Fibroblast of skin of abdomen (primary cell): ENCODE data around the gene FRA10AC1. TPM values are rescaled to one million over a fixed set of nuclear protein-coding genes. Genes with fewer than 3 reads are reported as not detected.

Source experiments
- DNase-seq: peaks from one replicate; pipeline ENCODE4 v3.0.0-alpha.2; 2013
- polyA plus RNA-seq, 2 experiments: library from polyadenylated mRNA; unstranded; fragments of 120-200 nt; gene quantifications; one replicate each; pipeline ENCODE4 v1.2.1, GENCODE V29; 2013; ENCODE audit not compliant: insufficient read length in 2 of 2

FRA10AC1 gene, protein sequence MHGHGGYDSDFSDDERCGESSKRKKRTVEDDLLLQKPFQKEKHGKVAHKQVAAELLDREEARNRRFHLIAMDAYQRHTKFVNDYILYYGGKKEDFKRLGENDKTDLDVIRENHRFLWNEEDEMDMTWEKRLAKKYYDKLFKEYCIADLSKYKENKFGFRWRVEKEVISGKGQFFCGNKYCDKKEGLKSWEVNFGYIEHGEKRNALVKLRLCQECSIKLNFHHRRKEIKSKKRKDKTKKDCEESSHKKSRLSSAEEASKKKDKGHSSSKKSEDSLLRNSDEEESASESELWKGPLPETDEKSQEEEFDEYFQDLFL
- 25.4 TPM for polyA plus RNA-seq (2013, experiment 1 of 2; ENCODE audit: insufficient read length)
- polyA plus RNA-seq (2013, experiment 2 of 2; ENCODE audit: insufficient read length), result 28.3 TPM

DNA sequence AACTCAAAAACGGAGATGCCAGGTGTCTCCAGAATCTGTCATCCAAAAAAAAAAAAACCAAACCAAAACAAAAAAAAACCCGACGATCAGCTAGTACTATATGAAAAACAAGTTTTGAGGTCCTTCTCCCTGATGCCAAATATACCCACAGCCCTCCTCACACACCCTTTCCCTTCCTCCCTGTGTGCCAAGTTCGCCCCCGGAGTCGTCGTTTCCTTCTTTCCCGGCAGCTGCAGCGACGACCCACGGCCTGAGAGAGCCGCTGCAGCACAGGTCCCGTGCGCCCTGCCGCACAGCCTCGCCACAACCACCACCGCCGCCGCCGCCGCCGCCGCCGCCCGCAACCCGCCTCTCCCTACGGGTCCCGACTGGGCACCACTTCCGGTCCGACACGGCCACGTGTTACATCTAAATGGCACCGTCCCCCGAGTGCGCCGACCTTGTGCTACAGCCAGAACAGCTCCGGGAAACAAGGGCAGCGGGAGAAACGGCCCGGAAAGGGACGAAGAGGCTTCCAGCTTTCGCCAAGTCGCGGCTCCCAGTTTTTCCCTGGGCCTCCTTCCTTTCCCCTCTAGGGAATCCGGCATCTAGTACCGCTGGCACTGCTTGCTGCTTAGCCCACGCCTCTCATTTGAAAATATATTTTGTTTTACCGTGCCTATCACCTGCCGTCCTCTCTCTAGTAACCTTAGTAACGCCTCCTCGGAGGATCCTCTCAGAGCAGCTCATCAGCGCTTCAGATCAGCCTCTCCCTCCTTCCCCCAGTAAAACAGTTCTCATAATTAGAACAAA lies at the start of gene FRA10AC1:
Gene FRA10AC1 (minus strand): TSS at position 383 of the 792 bp plus-strand sequence. CDS start 2,486 bp downstream, outside the sequence.
- DNase-seq, result peak; percentile 92

DNA sequence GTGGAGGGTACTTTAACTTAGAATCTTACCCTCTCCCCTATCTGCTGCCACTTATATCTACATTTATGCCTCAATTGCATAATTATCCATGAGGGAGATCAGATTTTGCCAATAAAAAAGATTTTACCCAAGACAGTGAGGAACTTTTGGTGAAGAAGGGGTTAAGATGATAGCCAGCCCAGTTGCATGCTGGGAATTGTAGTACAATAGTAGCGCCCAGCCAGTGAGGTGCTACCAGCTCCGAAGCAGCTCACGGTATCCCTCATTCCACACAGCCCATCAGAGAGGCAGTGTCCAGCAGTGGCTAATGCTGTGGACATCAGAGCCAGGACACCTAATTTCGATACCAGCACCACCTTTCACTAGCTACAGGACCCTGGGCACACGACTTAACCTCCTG lies 49.4 kb upstream of the FRA10AC1 start:
- DNase-seq, result no peak

DNA sequence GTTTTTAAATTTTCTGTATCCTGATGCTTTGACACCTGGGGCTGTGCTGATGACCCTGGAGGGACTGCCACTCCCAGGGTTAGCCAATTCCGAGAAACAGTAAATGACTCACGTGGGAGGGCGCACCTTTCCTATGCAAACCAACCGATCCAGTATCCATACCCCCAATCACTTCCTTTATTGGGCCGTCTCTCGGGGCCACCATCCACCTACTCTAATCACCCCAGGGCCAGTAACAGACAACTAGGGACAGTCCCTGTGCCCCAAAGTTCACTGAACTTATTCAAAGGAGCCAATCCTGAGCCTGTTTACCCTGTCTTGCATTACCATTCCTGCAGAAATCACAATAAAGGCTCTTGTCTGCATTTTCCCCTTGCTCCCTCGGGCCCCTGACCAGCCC lies 48.7 kb upstream of the FRA10AC1 start:
- no peak for DNase-seq

DNA sequence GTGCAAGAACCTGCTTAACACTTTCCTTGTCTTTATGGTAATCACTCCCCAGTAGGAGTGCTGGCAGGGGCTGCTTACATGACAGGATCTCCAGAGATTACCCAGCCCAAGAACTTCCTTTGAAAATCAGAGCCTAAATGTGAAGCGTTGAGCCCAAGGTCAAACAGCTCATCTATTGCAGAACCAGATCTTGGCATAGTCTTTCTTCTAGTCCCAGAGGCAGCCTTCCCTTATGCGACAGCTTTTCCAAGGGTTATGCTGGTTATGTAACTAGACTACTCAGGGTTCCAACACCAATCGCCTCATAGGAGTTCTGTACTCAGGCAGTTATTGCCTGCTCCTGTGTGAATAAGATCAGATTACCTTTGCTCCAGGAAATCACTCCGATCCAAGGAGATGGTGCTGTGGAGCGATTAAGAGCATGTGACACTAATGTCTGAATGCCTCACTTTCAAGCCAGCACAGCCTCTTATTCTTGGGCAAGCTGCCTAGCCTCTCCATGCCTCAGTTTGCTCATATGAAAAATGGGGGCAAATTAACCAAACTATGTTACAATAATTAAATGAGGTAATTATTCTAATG lies 46.9 kb upstream of the FRA10AC1 start:
- DNase-seq, result no peak

DNA sequence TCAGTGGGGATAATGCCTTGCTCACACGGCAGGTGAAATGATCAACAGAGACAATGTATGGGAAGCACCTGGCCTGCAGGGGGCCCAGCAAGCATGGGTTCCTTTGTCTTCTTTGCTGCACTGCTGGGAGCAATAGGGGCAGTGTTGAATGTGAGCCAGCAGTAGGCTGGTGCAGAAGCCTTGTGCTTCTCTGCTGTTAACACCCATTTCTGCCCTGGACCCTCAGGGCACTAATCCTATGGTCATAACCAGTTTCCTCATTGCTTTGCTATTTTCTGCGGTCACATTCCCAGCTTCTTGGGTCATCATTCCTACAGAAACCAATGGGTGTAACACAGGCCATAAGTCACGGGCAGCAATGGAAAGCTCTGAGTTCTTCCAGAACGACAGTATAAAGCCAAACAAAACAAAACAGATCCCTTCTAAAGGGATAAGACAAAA lies 44.5 kb upstream of the FRA10AC1 start:
- DNase-seq, result peak; percentile 88

DNA sequence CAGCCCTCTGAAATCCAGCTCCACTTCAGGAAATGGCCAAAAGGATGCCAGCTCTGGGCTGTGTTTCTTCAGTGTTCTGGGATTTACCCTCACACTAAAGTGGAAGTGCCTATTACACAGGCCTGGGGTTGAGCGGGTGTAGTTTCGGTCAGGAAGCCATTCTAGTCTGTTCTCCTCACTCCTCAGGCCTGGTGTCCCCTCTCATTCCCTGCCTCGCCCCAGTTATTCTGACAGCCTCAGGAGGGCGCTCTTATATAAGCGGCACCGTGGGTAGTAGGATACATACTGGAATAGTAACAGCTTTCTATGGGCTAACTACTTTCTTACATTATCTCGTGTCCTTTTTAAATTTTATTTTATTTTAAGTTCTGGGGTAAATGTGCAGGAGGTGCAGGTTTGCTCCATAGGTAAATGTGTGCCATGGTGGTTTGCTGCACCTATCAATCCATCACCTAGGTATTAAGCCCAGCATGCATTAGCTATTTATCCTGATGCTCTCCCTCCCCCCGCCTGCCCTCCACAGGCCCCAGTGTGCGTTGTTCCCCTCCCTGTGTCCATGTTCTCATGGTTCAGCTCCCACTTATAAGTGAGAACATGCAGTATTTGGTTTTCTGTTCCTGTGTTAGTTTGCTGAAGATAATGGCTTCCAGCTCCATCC lies 43.1 kb upstream of the FRA10AC1 start:
- peak; percentile 8 for DNase-seq

DNA sequence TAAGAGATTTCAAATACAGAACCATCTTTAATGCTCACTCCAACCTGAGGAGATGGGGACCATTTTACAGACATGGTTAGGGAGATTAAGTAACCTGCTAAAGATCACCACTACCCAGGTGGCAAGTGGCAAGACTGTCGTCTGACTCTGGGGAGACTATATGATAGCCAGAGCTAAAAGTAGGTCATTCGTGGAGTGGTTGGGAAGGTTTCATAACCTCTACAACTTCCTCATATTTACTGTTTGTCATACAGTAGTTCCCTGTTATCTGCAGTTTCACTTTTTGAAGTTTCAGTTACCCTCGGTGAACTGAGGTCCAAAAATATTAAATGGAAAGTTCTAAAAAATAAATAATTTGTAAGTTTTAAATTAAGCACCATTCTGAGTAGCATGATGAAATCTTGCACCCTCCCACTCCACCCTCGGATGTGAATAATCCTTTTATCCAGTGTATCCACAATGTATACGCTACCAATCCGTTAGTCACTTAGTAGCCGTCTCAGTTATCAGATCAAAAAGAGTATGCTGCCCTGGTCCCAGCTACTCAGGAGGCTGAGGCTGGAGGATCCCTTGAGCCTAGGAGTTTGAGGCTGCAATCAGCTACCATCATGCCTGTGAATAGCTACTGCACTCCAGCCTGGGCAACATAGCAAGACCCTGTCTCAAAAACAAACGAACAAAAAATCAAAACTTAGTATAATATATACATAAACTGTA lies 40.4 kb upstream of the FRA10AC1 start:
- DNase-seq, result no peak

DNA sequence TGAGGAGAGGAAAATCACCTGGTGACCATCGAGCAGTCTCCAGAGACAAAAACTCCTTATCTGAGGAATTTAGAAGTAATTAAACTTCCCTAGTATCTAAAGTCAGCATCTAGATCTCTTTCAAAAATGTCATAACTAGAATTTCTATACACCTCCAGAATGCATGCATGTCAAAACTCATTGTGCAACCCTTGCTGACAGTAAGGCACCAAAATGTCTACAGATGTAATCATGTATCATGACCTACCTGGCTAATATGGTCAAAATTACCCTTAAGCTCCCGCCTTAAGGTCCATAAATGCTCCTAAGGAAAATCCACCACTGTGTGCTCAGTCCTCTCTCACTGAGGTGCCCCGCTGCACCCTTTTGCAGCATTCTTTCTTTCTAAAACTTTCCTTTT lies 39.0 kb upstream of the FRA10AC1 start:
- DNase-seq, result no peak

DNA sequence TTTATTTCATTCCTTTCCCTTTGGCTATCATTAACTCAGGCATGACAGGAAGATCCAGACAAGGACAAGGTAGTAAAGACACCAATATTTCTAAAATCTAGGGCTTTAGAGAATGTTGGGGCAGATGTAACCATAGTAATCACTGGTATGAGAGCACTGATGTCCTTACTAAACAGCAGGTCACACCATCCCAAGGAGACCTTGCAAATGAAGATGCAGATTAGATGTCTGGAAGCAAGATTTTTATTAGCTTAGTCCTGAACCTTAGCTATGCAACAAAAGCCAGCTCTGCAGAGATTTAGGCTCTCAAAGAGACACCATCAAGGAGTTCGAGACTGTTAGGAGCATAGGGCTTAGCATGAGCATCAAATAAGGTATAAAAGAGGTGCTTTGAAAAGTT lies 23.6 kb upstream of the FRA10AC1 start:
- DNase-seq, result no peak

DNA sequence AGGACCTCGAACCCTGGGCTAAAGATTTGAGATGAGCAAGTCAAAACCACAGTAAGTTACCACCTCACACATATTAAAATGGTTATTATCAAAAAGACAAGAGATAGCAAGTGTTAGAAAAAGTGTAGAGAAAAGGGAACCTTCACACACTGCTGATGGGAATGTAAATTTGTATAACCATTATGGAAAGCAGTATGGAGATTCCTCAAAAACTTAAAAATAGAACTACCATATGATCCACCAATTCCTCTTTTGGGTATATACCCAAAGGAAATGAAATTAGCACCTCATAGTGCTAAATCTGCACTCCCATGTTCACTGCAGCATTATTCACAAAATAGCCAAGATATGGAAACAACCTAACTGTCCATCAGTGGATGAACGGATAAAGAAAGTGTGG lies 20.8 kb upstream of the FRA10AC1 start:
- no peak for DNase-seq

DNA sequence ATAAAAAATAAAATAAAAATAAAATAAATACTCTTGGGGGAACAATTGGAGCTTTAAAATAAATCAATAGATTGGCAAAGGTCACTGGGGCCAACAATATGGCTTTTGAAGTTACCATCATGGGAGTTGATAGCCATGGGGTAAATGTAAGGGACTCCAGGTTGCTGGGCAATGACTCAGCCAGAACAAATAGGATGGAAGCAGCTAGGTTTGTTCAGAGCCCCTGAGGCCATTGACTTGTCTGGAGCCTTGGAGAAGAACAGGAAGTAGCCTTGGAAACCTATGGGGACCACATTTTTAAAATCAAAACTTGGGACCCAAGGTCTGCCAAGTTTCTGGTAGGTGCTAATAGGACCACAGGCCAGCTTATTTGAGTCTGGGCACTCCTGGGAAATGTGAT lies 20.2 kb upstream of the FRA10AC1 start:
- DNase-seq, result no peak

DNA sequence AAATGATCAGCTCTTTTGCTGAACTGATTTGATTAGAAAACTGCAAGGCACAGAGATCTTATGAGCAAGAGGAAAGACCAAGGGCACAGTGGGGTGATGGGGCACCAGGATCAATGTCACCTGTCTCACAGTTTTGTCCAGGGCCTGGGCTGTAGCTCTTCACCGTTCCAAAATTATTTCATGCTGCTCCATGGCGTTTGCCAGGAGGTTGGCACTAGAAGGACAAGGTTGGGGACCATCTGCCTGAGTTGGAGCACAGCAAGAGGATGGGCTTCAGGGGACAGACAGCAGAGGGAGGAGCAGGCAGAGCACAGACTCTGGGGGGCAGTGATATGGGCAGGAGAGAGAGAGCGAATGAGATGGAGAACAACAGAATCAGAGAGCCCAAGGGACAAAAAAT lies 17.5 kb upstream of the FRA10AC1 start:
- DNase-seq, result no peak

DNA sequence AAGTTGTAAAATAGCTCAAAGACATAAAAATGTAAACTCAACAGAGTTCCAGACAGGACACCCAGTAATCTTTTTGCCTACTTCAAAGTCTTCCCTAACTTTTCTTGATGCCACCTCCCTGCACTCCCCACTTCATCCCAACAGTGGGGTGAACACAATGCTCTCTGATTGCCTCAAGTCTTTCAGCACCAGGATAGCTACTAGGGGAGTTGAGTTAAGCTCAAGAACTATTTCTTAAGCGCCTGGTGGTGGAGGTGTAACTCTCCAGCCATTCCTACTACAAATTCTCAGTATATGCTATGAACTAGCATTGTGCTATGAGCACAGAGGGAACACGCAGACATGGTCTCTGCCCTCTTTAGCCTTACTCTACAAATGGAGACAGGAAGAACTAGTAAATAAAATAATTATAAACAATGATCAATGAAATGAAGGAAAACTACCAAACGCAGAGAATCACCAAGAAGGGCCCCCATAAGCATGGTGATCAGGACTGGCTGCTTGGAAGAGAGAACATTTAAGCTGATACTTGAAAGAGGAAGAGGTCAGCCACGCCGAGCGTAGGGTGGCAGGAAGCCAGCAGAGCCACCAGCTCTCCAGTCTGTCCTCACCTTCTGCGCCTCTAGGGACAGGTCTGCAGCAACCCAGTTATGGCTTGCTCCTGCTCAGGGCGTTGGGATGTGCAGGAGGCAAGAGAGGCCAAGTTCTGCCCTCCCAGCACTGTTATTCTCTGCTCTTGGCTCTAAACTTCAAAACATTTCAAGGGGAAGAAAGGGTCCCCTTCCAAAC lies 16.7 kb upstream of the FRA10AC1 start:
- no peak for DNase-seq

DNA sequence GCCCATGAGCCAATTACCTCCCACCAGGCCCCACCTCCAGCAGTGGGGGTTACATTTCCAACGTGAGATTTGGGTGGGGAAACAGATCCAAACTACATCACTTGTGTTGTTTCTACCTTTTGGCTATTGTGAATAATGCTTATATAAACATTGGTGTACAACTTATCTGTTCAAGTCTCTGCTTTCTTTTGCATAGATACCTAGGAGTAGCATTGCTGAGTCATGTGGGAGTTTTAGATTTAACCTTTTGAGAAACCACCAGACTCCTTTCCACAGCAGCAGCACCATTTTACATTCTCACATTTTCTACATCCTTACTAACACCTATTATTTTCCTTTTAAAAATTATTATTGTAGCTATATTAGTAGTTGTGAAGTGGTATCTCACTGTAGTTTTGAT lies 14.4 kb upstream of the FRA10AC1 start:
- DNase-seq, result no peak

DNA sequence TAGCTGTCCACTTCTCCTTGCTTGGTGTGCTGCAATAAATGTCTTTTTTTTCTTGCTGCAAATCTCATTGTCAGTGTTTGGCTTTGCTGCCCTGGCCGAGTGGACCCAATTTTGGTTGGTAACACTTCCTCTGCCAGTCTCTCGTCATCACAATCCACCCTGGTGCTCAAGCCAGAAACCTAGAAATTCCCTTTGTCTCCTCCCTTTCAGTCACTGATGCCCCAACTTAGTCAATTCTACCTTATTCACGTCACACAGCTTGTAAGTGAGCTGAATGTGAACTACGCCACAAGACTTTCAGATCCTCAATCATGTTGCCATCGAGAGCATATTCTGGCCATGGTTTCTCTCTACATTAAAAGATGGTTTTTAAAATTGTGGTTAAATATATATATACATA lies 13.0 kb upstream of the FRA10AC1 start:
- DNase-seq, result no peak

DNA sequence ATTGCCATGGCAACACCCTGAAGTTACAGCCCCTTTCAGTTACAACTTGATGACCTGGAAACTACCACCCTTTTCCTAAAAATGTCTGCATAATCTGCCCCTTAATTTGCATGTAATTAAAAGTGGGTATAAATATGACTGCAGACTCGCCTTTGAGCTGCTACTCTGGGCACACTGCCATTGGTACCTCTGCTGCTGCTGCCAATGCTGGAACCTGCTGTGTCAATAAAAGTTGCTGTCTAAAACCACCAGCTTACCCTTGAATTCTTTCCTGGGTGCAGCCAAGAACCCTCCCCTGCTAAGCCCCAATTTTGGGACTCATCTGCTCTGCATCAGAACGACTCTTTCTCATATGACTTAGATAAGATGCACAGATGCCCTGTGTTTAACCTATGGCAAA lies 10.2 kb upstream of the FRA10AC1 start:
- DNase-seq, result no peak

DNA sequence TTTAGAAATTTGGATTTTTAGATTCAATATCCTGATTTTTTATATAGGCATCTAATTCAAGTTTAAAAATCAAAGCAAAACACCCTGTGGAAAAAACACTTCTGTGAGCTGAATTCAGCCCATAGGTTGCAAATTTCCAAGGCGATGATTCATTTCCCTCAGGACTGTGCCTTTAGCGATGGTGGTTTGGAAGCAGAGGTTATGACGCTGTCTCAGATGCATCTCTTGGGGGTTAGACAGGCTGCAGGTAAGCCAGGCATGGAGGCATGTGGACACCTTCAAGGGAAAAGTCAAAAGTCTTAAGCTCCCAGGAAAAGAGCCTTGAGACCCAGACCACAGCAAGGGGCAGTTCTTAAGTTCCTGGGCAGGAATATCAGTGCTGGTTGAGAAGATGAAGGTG lies 9.5 kb upstream of the FRA10AC1 start:
- DNase-seq, result peak; percentile 4

DNA sequence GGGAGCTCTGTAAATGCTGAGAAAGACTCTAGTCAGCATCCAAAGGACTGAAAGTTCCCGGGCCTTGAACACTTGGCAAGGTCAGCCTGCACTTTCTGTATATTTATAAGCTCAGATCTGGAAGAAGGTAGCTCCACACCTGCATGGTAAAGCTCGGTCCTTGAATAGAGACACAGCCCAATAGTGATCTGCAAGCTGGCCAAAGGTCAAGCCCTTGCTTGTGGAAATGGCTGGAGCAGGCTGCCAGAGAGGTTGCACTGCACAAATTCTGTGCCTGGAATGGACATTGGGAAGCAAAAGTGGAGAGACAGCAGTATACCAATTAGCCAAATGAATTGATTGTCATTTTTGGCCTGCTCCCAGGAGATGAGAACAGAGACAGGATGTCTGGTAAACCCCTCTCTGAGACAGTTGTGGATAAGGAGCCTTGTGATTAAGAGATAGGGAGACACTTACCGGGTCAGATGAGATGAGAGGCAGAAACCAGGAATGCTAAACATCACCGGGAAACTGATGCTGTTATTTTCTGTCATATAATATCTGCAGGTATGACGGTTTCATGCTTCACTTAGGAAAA lies 8.0 kb upstream of the FRA10AC1 start:
- DNase-seq, result no peak

DNA sequence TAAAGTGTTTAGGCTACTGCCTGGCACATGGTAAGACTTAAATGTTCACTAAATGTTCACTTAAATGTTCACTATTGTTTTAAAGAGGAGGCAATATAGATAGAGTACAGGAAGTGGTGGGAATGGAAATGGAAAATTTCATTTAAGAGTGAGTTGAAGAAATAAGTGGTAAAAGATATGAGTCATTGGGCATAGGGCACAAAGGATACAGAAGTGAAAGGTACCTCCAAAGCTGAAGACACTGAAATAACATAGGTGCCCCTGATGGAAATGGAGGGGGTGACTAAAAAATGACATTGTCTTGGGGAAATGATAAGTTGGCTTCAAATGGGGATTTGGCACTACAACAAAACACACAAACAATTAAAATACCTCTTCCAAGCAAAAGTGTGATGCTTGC lies 5.2 kb upstream of the FRA10AC1 start:
- no peak for DNase-seq

DNA sequence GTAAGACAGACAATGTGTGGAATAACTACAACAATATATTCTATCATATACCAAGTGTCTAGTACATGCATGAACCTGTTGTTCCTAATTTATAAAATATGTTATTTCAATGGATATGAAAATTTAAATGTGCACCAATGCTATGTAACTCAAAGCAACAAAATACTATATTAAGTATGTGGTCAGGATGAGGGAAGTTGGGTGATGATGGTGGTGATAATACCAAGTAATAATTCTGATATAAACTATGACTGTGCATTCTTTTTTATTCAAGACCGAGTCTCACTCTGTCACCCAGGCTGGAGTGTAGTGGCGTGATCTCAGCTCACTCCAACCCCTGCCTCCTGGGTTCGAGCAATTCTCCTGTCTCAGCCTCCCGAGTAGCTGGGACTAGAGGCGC lies 2.1 kb upstream of the FRA10AC1 start:
- DNase-seq, result no peak

DNA sequence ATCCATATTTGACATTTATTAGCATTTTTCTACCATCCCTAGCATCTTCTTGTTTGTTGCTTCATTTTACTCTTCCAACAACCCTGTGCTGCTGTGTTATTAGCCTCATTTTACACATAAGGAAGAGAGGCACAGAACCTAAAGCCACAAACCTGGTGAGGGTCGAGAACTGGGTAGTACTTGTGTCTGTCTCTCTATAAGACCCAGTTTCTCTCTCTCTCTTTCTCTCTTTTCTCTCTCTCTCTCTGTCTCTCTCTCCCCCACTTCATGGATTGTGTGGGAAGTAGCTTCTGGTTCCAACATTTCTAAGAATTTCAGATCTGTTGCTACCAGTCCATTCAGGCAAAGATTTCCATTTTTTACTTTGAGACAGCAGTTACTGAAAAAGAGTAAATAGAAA lies 1.4 kb upstream of the FRA10AC1 start:
- DNase-seq, result no peak
